HCT116 (cell line): ENCODE measurements around the gene GSTT2B. TPM values are rescaled to one million over a fixed set of nuclear protein-coding genes. Genes with fewer than 3 reads are reported as not detected.
"Not testable (repeated sequence)": the region's sequence is repeated elsewhere in the genome, so short reads cannot be mapped to it uniquely, and the experiment has no call there.

Experiments
- ATAC-seq: fragments of 200-7000 bp; cut with Tn5 transposase; 2 replicates; pipeline ENCODE4 v1.9.1; 2020; ENCODE audit warnings: mild to moderate bottlenecking, moderate library complexity
- BruUV-seq: library from RNA; stranded (reverse); fragments of 400-500 nt; replicated peaks from 2 replicates; lab custom pipeline; 2021; lab: Mats Ljungman, UMichigan
- CTCF ChIA-PET: fragments of 300-600 bp; sonication (Branson Sonifier 250); formaldehyde crosslinking; loops from one replicate; lab custom pipeline; 2021; ENCODE audit warnings: antibody characterized with exemption; lab: Charles Lee
- POLR2A ChIA-PET: fragments of 300-600, 350-600 bp; sonication (Branson Sonifier 250); formaldehyde crosslinking; loops from one replicate; lab custom pipeline; 2021; ENCODE audit warnings: antibody characterized with exemption; lab: Charles Lee
- RAD21 ChIA-PET, 2 experiments: fragments of 300-600 bp; sonication (Branson Sonifier 250); formaldehyde crosslinking; loops; one replicate each; lab custom pipeline; 2023; ENCODE audit warnings: low total read pairs in 2 of 2; ENCODE audit not compliant: uncharacterized antibody in 2 of 2, unreplicated experiment in 2 of 2, low non-redundant PET in 1 of 2; lab: Charles Lee
- DNase-seq: peaks from one replicate; pipeline ENCODE4 v3.0.0-alpha.2; 2010; ENCODE audit warnings: low read depth, low spot score
- H2AFZ ChIP-seq: fragments of 200-600 bp; shearing (Covaris generic), sonication (generic); 2 replicates; pipeline ENCODE4 v1.6.1; 2017; ENCODE audit warnings: low read depth, mixed run types, mixed read lengths, antibody characterized with exemption, low read length; ENCODE audit not compliant: poor library complexity, severe bottlenecking
- H3K27ac ChIP-seq: 2 replicates; pipeline ENCODE4 v1.5.1; 2012; ENCODE audit warnings: low read depth, low read length
- H3K27me3 ChIP-seq: fragments of 200-600 bp; sonication (generic); 2 replicates; pipeline ENCODE4 v1.6.1; 2016; ENCODE audit warnings: mixed run types, low read length, mixed read lengths; ENCODE audit not compliant: insufficient read depth
- H3K36me3 ChIP-seq, 2 experiments: fragments of 200-500 bp in 1 of 2; fragments of 200-600 bp in 1 of 2; sonication (Bioruptor generic) in 1 of 2; sonication (generic) in 1 of 2; 2 replicates each; pipeline versions ENCODE4 v1.5.1 to v1.6.1; 2014 to 2016; ENCODE audit warnings: low read length in 2 of 2, inconsistent platforms in 1 of 2, mixed read lengths in 1 of 2, mixed run types in 1 of 2; ENCODE audit not compliant: insufficient read depth in 2 of 2, control insufficient read depth in 1 of 2
- H3K4me1 ChIP-seq, 2 experiments: fragments of 200-600 bp in 1 of 2; sonication (generic) in 1 of 2; 2 replicates each; pipeline versions ENCODE4 v1.5.1 to v1.6.1; 2012 to 2017; ENCODE audit warnings: low read length in 2 of 2, inconsistent platforms in 1 of 2, mild to moderate bottlenecking in 1 of 2, mixed read lengths in 1 of 2, mixed run types in 1 of 2, moderate library complexity in 1 of 2; ENCODE audit not compliant: insufficient read depth in 2 of 2, control insufficient read depth in 1 of 2
- H3K4me2 ChIP-seq: fragments of 200-600 bp; sonication (generic); 2 replicates; pipeline ENCODE4 v1.6.1; 2017; ENCODE audit warnings: mixed run types, low read length, mixed read lengths
- H3K4me3 ChIP-seq, 2 experiments: fragments of 200-600 bp in 1 of 2; sonication (generic) in 1 of 2; replicated peaks in 1 of 2; 2 replicates each; pipeline ENCODE4 v1.5.1; 2011 to 2016; ENCODE audit warnings: low read length in 2 of 2, control low read depth in 1 of 2, low read depth in 1 of 2, mild to moderate bottlenecking in 1 of 2, mixed read lengths in 1 of 2, mixed run types in 1 of 2
- H3K79me2 ChIP-seq: fragments of 200-600 bp; sonication (generic); 2 replicates; pipeline ENCODE4 v1.6.1; 2017; ENCODE audit warnings: mild to moderate bottlenecking, mixed run types, low read length, moderate library complexity, mixed read lengths; ENCODE audit not compliant: insufficient read depth
- H3K9ac ChIP-seq: fragments of 200-600 bp; sonication (generic); 2 replicates; pipeline ENCODE4 v1.6.1; 2016; ENCODE audit warnings: low read length, mixed read lengths
- H3K9me2 ChIP-seq: fragments of 200-600 bp; sonication (generic), shearing (Covaris generic); 2 replicates; pipeline ENCODE4 v1.6.1; 2017; ENCODE audit warnings: mixed run types, mild to moderate bottlenecking, moderate library complexity; ENCODE audit not compliant: insufficient read depth
- H3K9me3 ChIP-seq, 2 experiments: fragments of 200-500 bp in 1 of 2; fragments of 200-600 bp in 1 of 2; sonication (Bioruptor generic) in 1 of 2; sonication (generic) in 1 of 2; 2 replicates each; pipeline ENCODE4 v1.6.1; 2014 to 2017; ENCODE audit warnings: low read length in 2 of 2, mixed read lengths in 2 of 2, inconsistent platforms in 1 of 2, low read depth in 1 of 2, mild to moderate bottlenecking in 1 of 2, mixed run types in 1 of 2, moderate library complexity in 1 of 2; ENCODE audit not compliant: control insufficient read depth in 1 of 2, insufficient read depth in 1 of 2
- H4K20me1 ChIP-seq: fragments of 200-600 bp; sonication (generic), shearing (Covaris generic); 2 replicates; pipeline ENCODE4 v1.6.1; 2017; ENCODE audit warnings: mixed run types, mild to moderate bottlenecking, moderate library complexity; ENCODE audit not compliant: insufficient read depth
- intact Hi-C: fragments of 100-400 bp; cut with micrococcal nuclease; formaldehyde crosslinking; loops from 2 replicates; pipeline ENCODE4 v1.10.0; 2022
- total RNA-seq: library from RNA; stranded (reverse); gene quantifications from one replicate; pipeline ENCODE4 v1.2.1, GENCODE V29; 2021; ENCODE audit not compliant: unreplicated experiment

Gene GSTT2B
- total RNA-seq, 1 experiment from 2014 or later: 14.3 TPM

- Histone ChIP-seq H3K4me2 (peak within 1 kb of the TSS; percentile 66), H3K4me3 (peak within 1 kb of the TSS; percentile 35 to 51), H3K9ac (peak within 1 kb of the TSS; percentile 30; the same call in 1 of the 2 replicates)
- DNase-seq, H4K20me1 ChIP-seq, H3K79me2 ChIP-seq, H3K9me2 ChIP-seq, H3K36me3 ChIP-seq, RAD21 ChIA-PET, H2AFZ ChIP-seq, CTCF ChIA-PET, H3K27ac ChIP-seq, H3K27me3 ChIP-seq, H3K9me3 ChIP-seq, POLR2A ChIA-PET, H3K4me1 ChIP-seq: not testable (repeated sequence)
- peak; percentile 89 for ATAC-seq
- BruUV-seq: TSS peak; percentile 58
- intact Hi-C loops: loop anchor here (5.0 to 10.0 kb wide), 3 partner anchors 198 to 545 kb away; no protein-coding TSS in a partner anchor
Measured at GRCh38 chr22:23979557-23980240, 18.7 kb upstream of the GSTT2B start, which contains the start of gene GSTT2. GSTT2 (plus strand) TSS chr22:23980134.

GRCh38 chr22:23977304-23977703 is 16.3 kb upstream of the GSTT2B start:
- POLR2A ChIA-PET, H4K20me1 ChIP-seq, DNase-seq, H3K79me2 ChIP-seq, ATAC-seq, H3K4me2 ChIP-seq, H3K9me2 ChIP-seq, H3K4me3 ChIP-seq, H3K36me3 ChIP-seq, H3K4me1 ChIP-seq, CTCF ChIA-PET, BruUV-seq, intact Hi-C loops, H3K9ac ChIP-seq, H3K27me3 ChIP-seq, H3K9me3 ChIP-seq, H2AFZ ChIP-seq, H3K27ac ChIP-seq, RAD21 ChIA-PET: not testable (repeated sequence)

- H3K9me2 ChIP-seq, H3K27ac ChIP-seq, H3K36me3 ChIP-seq, H2AFZ ChIP-seq, H3K27me3 ChIP-seq, H3K9ac ChIP-seq, intact Hi-C loops, H3K4me2 ChIP-seq, H3K4me1 ChIP-seq, DNase-seq, H3K4me3 ChIP-seq, CTCF ChIA-PET, H3K9me3 ChIP-seq, POLR2A ChIA-PET, H4K20me1 ChIP-seq, RAD21 ChIA-PET: not testable (repeated sequence)
- peaks cover 21% of the 10 kb centered on the region for H3K79me2 ChIP-seq
- ATAC-seq: peak; percentile 76
- TSS peak; percentile 23 for BruUV-seq
Measured at GRCh38 chr22:23974836-23975352, 13.9 kb upstream of the GSTT2B start.

- Histone ChIP-seq H3K36me3 (peaks cover 10 to 13% of the 10 kb centered on the region in 2 experiments; a peak in 3 of 4 replicates), H3K79me2 (peaks cover 27% of the 10 kb centered on the region)
- H3K4me2 ChIP-seq, POLR2A ChIA-PET, H4K20me1 ChIP-seq, H3K9me2 ChIP-seq, DNase-seq, H3K9ac ChIP-seq, CTCF ChIA-PET, intact Hi-C loops, H3K4me3 ChIP-seq, H2AFZ ChIP-seq, H3K27ac ChIP-seq, H3K27me3 ChIP-seq, H3K9me3 ChIP-seq, H3K4me1 ChIP-seq, BruUV-seq, RAD21 ChIA-PET: not testable (repeated sequence)
- peak; percentile 86 for ATAC-seq
Measured at GRCh38 chr22:23974345-23974744, 13.3 kb upstream of the GSTT2B start, which contains the start of gene DDT. DDT (minus strand) TSS chr22:23974441; CDS start chr22:23974414, 27 bp downstream.
